HepG2 (cell line): ENCODE measurements around the gene CCT7. TPM values are rescaled to one million over a fixed set of nuclear protein-coding genes. Genes with fewer than 3 reads are reported as not detected.
A peak's percentile ranks its signal among the peaks of the same experiment; 100 is the strongest.

Experiments
- CHCHD3 ChIP-seq: sonication (generic); formaldehyde crosslinking; IDR thresholded peaks from 2 replicates; pipeline ENCODE4 v1.8.0; 2022; ENCODE audit warnings: mild to moderate bottlenecking, missing genetic modification reagents, moderate library complexity
- DMAP1 ChIP-seq: IDR thresholded peaks from 2 replicates; pipeline ENCODE4 v1.6.1; 2016
- FOXJ3 ChIP-seq: sonication (generic); formaldehyde crosslinking; IDR thresholded peaks from 2 replicates; pipeline ENCODE4 v1.4.0; 2020; ENCODE audit warnings: missing genetic modification reagents, mild to moderate bottlenecking, borderline replicate concordance
- KDM1A ChIP-seq: IDR thresholded peaks from 2 replicates; pipeline ENCODE4 v1.6.1; 2016; ENCODE audit warnings: missing compliant biosample characterization
- KMT2A ChIP-seq: sonication (generic); formaldehyde crosslinking; IDR thresholded peaks from 2 replicates; pipeline ENCODE4 v1.4.0; 2020; ENCODE audit warnings: missing genetic modification reagents
- MYC ChIP-seq: sonication (generic); formaldehyde crosslinking; IDR thresholded peaks from 2 replicates; pipeline ENCODE4 v1.9.0; 2021; ENCODE audit warnings: missing genetic modification reagents, borderline replicate concordance
- NAIF1 ChIP-seq: sonication (generic); formaldehyde crosslinking; IDR thresholded peaks from 2 replicates; pipeline ENCODE4 v1.5.0; 2020; ENCODE audit warnings: mild to moderate bottlenecking, missing genetic modification reagents, borderline replicate concordance
- NFKBIZ ChIP-seq: IDR thresholded peaks from 2 replicates; pipeline ENCODE4 v1.6.1; 2018; ENCODE audit warnings: missing genetic modification reagents, missing compliant biosample characterization
- RFXAP ChIP-seq: sonication (generic); formaldehyde crosslinking; IDR thresholded peaks from 2 replicates; pipeline ENCODE4 v1.4.0; 2020; ENCODE audit warnings: missing genetic modification reagents, borderline replicate concordance
- RNF2 ChIP-seq: fragments of 450-650 bp; conservative IDR thresholded peaks from 2 replicates; pipeline ENCODE4 v1.6.1; 2016; ENCODE audit warnings: low read depth
- SP1 ChIP-seq, 2 experiments: fragments of 450-650 bp in 1 of 2; sonication (generic) in 1 of 2; formaldehyde crosslinking in 1 of 2; IDR thresholded peaks; 2 replicates each; pipeline versions ENCODE4 v1.4.0 to v1.6.1; 2016 to 2020; ENCODE audit warnings: missing genetic modification reagents in 1 of 2
- TBX2 ChIP-seq: sonication (generic); formaldehyde crosslinking; IDR thresholded peaks from 2 replicates; pipeline ENCODE4 v1.5.0; 2020; ENCODE audit warnings: missing genetic modification reagents, mild to moderate bottlenecking, borderline replicate concordance
- ZBTB20 ChIP-seq: sonication (generic); formaldehyde crosslinking; IDR thresholded peaks from 2 replicates; pipeline ENCODE4 v1.8.1; 2023; ENCODE audit warnings: missing genetic modification reagents, low read depth, mild to moderate bottlenecking, borderline replicate concordance
- ZFX ChIP-seq: sonication (generic); formaldehyde crosslinking; IDR thresholded peaks from 2 replicates; pipeline ENCODE4 v1.4.0; 2020; ENCODE audit warnings: mild to moderate bottlenecking, low read depth, missing genetic modification reagents, moderate library complexity
- ZNF101 ChIP-seq: sonication (generic); formaldehyde crosslinking; IDR thresholded peaks from 2 replicates; pipeline ENCODE4 v1.4.0; 2020; ENCODE audit warnings: mild to moderate bottlenecking, low read depth, missing genetic modification reagents, borderline replicate concordance
- ZNF317 ChIP-seq: sonication (generic); formaldehyde crosslinking; IDR thresholded peaks from 2 replicates; pipeline ENCODE4 v1.5.0; 2020; ENCODE audit warnings: mild to moderate bottlenecking, missing genetic modification reagents
- ZNF441 ChIP-seq: sonication (generic); formaldehyde crosslinking; IDR thresholded peaks from 2 replicates; pipeline ENCODE4 v1.7.0; 2021; ENCODE audit warnings: missing genetic modification reagents, borderline replicate concordance
- ZNF556 ChIP-seq: sonication (generic); formaldehyde crosslinking; IDR thresholded peaks from 2 replicates; pipeline ENCODE4 v1.4.0; 2020; ENCODE audit warnings: mild to moderate bottlenecking, missing genetic modification reagents, borderline replicate concordance
- ZNF674 ChIP-seq: sonication (generic); formaldehyde crosslinking; IDR thresholded peaks from 2 replicates; pipeline ENCODE4 v1.5.0; 2020; ENCODE audit warnings: low read depth, mild to moderate bottlenecking, missing genetic modification reagents
- ZNF720 ChIP-seq: sonication (generic); formaldehyde crosslinking; IDR thresholded peaks from 2 replicates; pipeline ENCODE4 v1.4.0; 2020; ENCODE audit warnings: missing genetic modification reagents
- polyA plus RNA-seq, 8 experiments: library from polyadenylated mRNA; depleted of rRNA in 3 of 8; stranded (reverse) in 7 of 8; unstranded in 1 of 8; fragments of >200 nt; fragmentation: Illumina TruSeq in 4 of 8; extraction: Trizol in 4 of 8; gene quantifications; 2 replicates each; pipeline versions ENCODE4 v1.2.1 to v1.2.3, GENCODE V29; 2011 to 2016; ENCODE audit warnings: low read depth in 4 of 8, missing spikeins in 1 of 8, mixed read lengths in 1 of 8; ENCODE audit not compliant: insufficient read depth in 1 of 8
- total RNA-seq, 5 experiments: library from RNA; depleted of rRNA; stranded (reverse); fragments of >200 nt; fragmentation: Illumina TruSeq; extraction: Trizol; gene quantifications; 2 replicates each; pipeline ENCODE4 v1.2.3, GENCODE V29; 2016; ENCODE audit warnings: low read depth in 1 of 5
- TF ChIP-seq, protein P1 (sequence below): sonication (generic); formaldehyde crosslinking; IDR thresholded peaks from 2 replicates; pipeline ENCODE4 v1.5.1; 2020; ENCODE audit warnings: mild to moderate bottlenecking, missing genetic modification reagents, moderate library complexity
- TF ChIP-seq, protein P2 (sequence below): sonication (generic); formaldehyde crosslinking; IDR thresholded peaks from 2 replicates; pipeline ENCODE4 v1.4.0; 2020; ENCODE audit warnings: mild to moderate bottlenecking, missing genetic modification reagents
- TF ChIP-seq, protein P3 (sequence below): sonication (generic); formaldehyde crosslinking; IDR thresholded peaks from 2 replicates; pipeline ENCODE4 v1.4.0; 2020; ENCODE audit warnings: missing genetic modification reagents

Gene CCT7
- total and polyA plus RNA-seq, 2 of the 13 experiments (the other 11 are each of a cell fraction or from before 2014, with no cell fraction given): 347 to 517 TPM

GRCh38 chr2:73214120-73215035 is 19.7 kb upstream of the CCT7 start, which contains the start of gene SMYD5 (continued):
- TF ChIP-seq ZNF101: peak; percentile 37; the same call in 1 of the 2 replicates
- TF ChIP-seq RNF2: peak; percentile 78; the same call in 1 of the 2 replicates
- TF ChIP-seq MYC (CRISPR knock-in tag): peak; percentile 99
- TF ChIP-seq ZNF317 (CRISPR knock-in tag): peak; percentile 67; the same call in 1 of the 2 replicates
- peak; percentile 20; the same call in 1 of the 2 replicates for TF ChIP-seq ZBTB20 (CRISPR knock-in tag)
- TF ChIP-seq KDM1A (CRISPR knock-in tag): no peak
- TF ChIP-seq ZNF556 (CRISPR knock-in tag): peak; percentile 89
- peak; percentile 8; the same call in 1 of the 2 replicates for TF ChIP-seq FOXJ3 (CRISPR knock-in tag)
- peak; percentile 74; the same call in 1 of the 2 replicates for TF ChIP-seq RFXAP (CRISPR knock-in tag)
- TF ChIP-seq ZNF720 (CRISPR knock-in tag): peak; percentile 13; the same call in 1 of the 2 replicates
- no peak for TF ChIP-seq SP1 (IDR thresholded peaks at IDR 0.05)
- peak; percentile 95 for TF ChIP-seq SP1 (CRISPR knock-in tag; IDR thresholded peaks at IDR 0.05)
- peak; percentile 89 for TF ChIP-seq ZFX
- TF ChIP-seq, protein P1, sequence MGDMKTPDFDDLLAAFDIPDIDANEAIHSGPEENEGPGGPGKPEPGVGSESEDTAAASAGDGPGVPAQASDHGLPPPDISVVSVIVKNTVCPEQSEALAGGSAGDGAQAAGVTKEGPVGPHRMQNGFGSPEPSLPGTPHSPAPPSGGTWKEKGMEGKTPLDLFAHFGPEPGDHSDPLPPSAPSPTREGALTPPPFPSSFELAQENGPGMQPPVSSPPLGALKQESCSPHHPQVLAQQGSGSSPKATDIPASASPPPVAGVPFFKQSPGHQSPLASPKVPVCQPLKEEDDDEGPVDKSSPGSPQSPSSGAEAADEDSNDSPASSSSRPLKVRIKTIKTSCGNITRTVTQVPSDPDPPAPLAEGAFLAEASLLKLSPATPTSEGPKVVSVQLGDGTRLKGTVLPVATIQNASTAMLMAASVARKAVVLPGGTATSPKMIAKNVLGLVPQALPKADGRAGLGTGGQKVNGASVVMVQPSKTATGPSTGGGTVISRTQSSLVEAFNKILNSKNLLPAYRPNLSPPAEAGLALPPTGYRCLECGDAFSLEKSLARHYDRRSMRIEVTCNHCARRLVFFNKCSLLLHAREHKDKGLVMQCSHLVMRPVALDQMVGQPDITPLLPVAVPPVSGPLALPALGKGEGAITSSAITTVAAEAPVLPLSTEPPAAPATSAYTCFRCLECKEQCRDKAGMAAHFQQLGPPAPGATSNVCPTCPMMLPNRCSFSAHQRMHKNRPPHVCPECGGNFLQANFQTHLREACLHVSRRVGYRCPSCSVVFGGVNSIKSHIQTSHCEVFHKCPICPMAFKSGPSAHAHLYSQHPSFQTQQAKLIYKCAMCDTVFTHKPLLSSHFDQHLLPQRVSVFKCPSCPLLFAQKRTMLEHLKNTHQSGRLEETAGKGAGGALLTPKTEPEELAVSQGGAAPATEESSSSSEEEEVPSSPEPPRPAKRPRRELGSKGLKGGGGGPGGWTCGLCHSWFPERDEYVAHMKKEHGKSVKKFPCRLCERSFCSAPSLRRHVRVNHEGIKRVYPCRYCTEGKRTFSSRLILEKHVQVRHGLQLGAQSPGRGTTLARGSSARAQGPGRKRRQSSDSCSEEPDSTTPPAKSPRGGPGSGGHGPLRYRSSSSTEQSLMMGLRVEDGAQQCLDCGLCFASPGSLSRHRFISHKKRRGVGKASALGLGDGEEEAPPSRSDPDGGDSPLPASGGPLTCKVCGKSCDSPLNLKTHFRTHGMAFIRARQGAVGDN (CRISPR knock-in tag): peak; percentile 92
- peak; percentile 70; the same call in 1 of the 2 replicates for TF ChIP-seq TBX2 (CRISPR knock-in tag)
- peak; percentile 75 for TF ChIP-seq KMT2A (CRISPR knock-in tag)
- TF ChIP-seq ZNF674: no peak; the same call in 1 of the 2 replicates
- TF ChIP-seq, protein P2, sequence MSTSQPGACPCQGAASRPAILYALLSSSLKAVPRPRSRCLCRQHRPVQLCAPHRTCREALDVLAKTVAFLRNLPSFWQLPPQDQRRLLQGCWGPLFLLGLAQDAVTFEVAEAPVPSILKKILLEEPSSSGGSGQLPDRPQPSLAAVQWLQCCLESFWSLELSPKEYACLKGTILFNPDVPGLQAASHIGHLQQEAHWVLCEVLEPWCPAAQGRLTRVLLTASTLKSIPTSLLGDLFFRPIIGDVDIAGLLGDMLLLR: peak; percentile 99
- TF ChIP-seq NFKBIZ (CRISPR knock-in tag): no peak
- peak; percentile 99 for TF ChIP-seq DMAP1
- TF ChIP-seq NAIF1 (CRISPR knock-in tag): peak; percentile 79; the same call in 1 of the 2 replicates
- TF ChIP-seq, protein P3, sequence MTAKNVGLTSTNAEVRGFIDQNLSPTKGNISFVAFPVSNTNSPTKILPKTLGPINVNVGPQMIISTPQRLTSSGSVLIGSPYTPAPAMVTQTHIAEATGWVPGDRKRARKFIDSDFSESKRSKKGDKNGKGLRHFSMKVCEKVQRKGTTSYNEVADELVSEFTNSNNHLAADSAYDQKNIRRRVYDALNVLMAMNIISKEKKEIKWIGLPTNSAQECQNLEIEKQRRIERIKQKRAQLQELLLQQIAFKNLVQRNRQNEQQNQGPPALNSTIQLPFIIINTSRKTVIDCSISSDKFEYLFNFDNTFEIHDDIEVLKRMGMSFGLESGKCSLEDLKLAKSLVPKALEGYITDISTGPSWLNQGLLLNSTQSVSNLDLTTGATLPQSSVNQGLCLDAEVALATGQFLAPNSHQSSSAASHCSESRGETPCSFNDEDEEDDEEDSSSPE (CRISPR knock-in tag): peak; percentile 41
- peak; percentile 69; the same call in 1 of the 2 replicates for TF ChIP-seq ZNF441 (CRISPR knock-in tag)
- peak; percentile 82 for TF ChIP-seq CHCHD3 (CRISPR knock-in tag)
